ENCODE data around the gene F2. TPM values are rescaled to one million over a fixed set of nuclear protein-coding genes. Genes with fewer than 3 reads are reported as not detected.

F2 gene
- total RNA-seq = not detected in 2 replicates

GRCh38 chr11:46719048-46719542 lies at the start of gene F2:
Gene F2 (plus strand): TSS chr11:46719213. CDS start chr11:46719236, 23 bp downstream.

GRCh38 chr11:46700241-46701077 lies 18.6 kb upstream of the F2 start, which contains the start of the genes ARHGAP1 and ZNF408:
Gene ARHGAP1 (minus strand): TSS chr11:46700619. CDS start chr11:46696107, 4,512 bp downstream.
Gene ZNF408 (plus strand): TSS chr11:46701031. CDS start chr11:46701048, 17 bp downstream.

Small RNA genes lying within 50 kb of the gene (small RNA-seq; reads per million reads assigned to genes)
- gene MIR5582 (ENCODE audit: low replicate concordance) (2.1 reads per million, percentile 69 among the genes with 10 or more reads in this experiment), gene RF00573 (ENCODE audit: low replicate concordance) (not detected), gene SNORD67 (ENCODE audit: low replicate concordance) (467 reads per million, percentile 99 among the genes with 10 or more reads in this experiment)

Other genes with a start within 250 kb of the F2 start
- gene AMBRA1, start 125.2 kb upstream of the F2 start, total RNA-seq = 33.0 and 38.7 TPM in 2 replicates
- gene HARBI1, start 102.0 kb upstream of the F2 start, total RNA-seq = 5.0 and 6.6 TPM in 2 replicates
- 70.2 and 154 TPM in 2 replicates for gene ATG13, start 101.7 kb upstream of the F2 start, total RNA-seq
- gene ARHGAP1, start 18.6 kb upstream of the F2 start, total RNA-seq = 75.5 and 76.5 TPM in 2 replicates
- 19.0 and 19.3 TPM in 2 replicates for gene ZNF408, start 18.2 kb upstream of the F2 start, total RNA-seq
- 46.0 and 106 TPM in 2 replicates for gene CKAP5, start 127.1 kb downstream of the F2 start, total RNA-seq
- 8.2 and 14.0 TPM in 2 replicates for gene LRP4, start 199.3 kb downstream of the F2 start, total RNA-seq
- 23.4 and 27.5 TPM in 2 replicates for gene CSTPP1, start 217.5 kb downstream of the F2 start, total RNA-seq

Measured in placental pericyte (primary cell).